ENCODE measurements around the gene SPSB3. TPM values are rescaled to one million over a fixed set of nuclear protein-coding genes. Genes with fewer than 3 reads are reported as not detected.
A peak's percentile ranks its signal among the peaks of the same experiment; 100 is the strongest.

Gene SPSB3
- total and polyA plus RNA-seq, 9 of the 15 experiments (the other 6 are each of a cell fraction or from before 2014, with no cell fraction given): 0.39 to 37.4 (median 7.1) TPM

- intact Hi-C loops (cut with micrococcal nuclease): no loop called here
- CTCF ChIA-PET (ENCODE audit: low intra/inter-chr PET ratio): no interaction called here
- TF ChIP-seq SAFB2 (IDR thresholded peaks at IDR 0.05; ENCODE audit: borderline replicate concordance, low read depth, low read length, severe bottlenecking) (no peak), ZBTB33 (CRISPR knock-in tag; IDR thresholded peaks at IDR 0.05) (0 out of 2 replicates have a peak, but pooled peaks have one; percentile 25), ZNF24 (IDR thresholded peaks at IDR 0.05) (no peak), SMARCA5 (IDR thresholded peaks at IDR 0.05) (no peak), XRCC3 (IDR thresholded peaks at IDR 0.05) (no peak), POLR2B (IDR thresholded peaks at IDR 0.05; ENCODE audit: low read depth, partially characterized antibody) (no peak), RCOR1 (IDR thresholded peaks at IDR 0.05; ENCODE audit: borderline replicate concordance in 1 of 2, low read depth in 2 of 2, low read length in 2 of 2) (no peak)
- H3K27me3 ChIP-seq (ENCODE audit: control insufficient read depth in 2 of 2, insufficient read depth in 2 of 2, low read length in 2 of 2): no peaks in the 10 kb centered on the region
- H3K79me2 ChIP-seq (ENCODE audit: control insufficient read depth, insufficient read depth, low read length): no peaks in the 10 kb centered on the region
- peaks cover 0 to 22% of the 10 kb centered on the region in 2 experiments; a peak in 1 of 5 replicates for H3K4me1 ChIP-seq (replicated peaks in 1 of 2; ENCODE audit: control insufficient read depth in 2 of 2, insufficient read depth in 2 of 2, low read length in 2 of 2)
- no peak overlapping the region for H2AFZ ChIP-seq (ENCODE audit: low read depth, low read length)
- peaks cover 3% of the 10 kb centered on the region for H3K9me1 ChIP-seq (ENCODE audit: control insufficient read depth, insufficient read depth, low read length)
- no peak overlapping the region for H3K4me3 ChIP-seq
- no peak overlapping the region for H3K27ac ChIP-seq (ENCODE audit: extremely low read depth, low read depth, low read length)
- H3K36me3 ChIP-seq (ENCODE audit: control insufficient read depth, insufficient read depth, low read length): peaks cover 38% of the 10 kb centered on the region; the same call in 1 of the 3 replicates
- no peaks in the 10 kb centered on the region for H3K9me3 ChIP-seq (replicated peaks; ENCODE audit: control insufficient read depth, insufficient read depth, low read depth, low read length)
- POLR2A ChIA-PET: interaction anchor here (0.6 to 1.2 kb wide), 3 partner anchors 23 to 161 kb away, joined by 3 to 4 read pairs (median 3); no protein-coding TSS in a partner anchor
- in situ Hi-C loops (cut with MboI): no loop called here
- DNase-seq (ENCODE audit: extremely low read depth in 1 of 4, low spot score in 3 of 4): no peak
- ATAC-seq: no peak
- 93% methylated on average over 28 of the region's 29 CpGs for WGBS (ENCODE audit: insufficient coverage, low coverage, missing lambda C conversion rate)
- no peak for FAIRE-seq
- BruUV-seq (replicated peaks): no TSS peak
- no peaks in the 10 kb centered on the region for H4K20me1 ChIP-seq (replicated peaks; ENCODE audit: control insufficient read depth, insufficient read depth, low read length)
- H3K4me2 ChIP-seq (ENCODE audit: insufficient read depth, low read length): no peak overlapping the region
- H3K9ac ChIP-seq (ENCODE audit: insufficient read depth in 1 of 2, low read depth in 2 of 2, low read length in 2 of 2): no peak overlapping the region; a peak in 1 of 4 replicates
Observed at GRCh38 chr16:1745900-1746692, 36.3 kb downstream of the SPSB3 start.

Measured in K562 (cell line).